ENCODE measurements around the gene LRRC46.

LRRC46 gene

GRCh38 chr17:47869114-47869513 lies 37.6 kb downstream of the LRRC46 start:
- no peak overlapping the region for H3K4me3 ChIP-seq (ENCODE audit: low read length)
- H3K27ac ChIP-seq (ENCODE audit: low read depth, low read length) = no peak overlapping the region
- no peaks in the 10 kb centered on the region for H3K4me1 ChIP-seq (ENCODE audit: control insufficient read depth, insufficient read depth, low read length)
- H3K36me3 ChIP-seq (ENCODE audit: control insufficient read depth, insufficient read depth, low read length) = no peaks in the 10 kb centered on the region
- H3K9ac ChIP-seq (ENCODE audit: low read length) = no peak overlapping the region
- H3K27me3 ChIP-seq (ENCODE audit: control insufficient read depth, insufficient read depth, low read length) = peaks cover 13% of the 10 kb centered on the region

GRCh38 chr17:47870056-47870455 lies 38.6 kb downstream of the LRRC46 start:
- H3K27me3 ChIP-seq (ENCODE audit: control insufficient read depth, insufficient read depth, low read length) = peaks cover 12% of the 10 kb centered on the region
- H3K36me3 ChIP-seq (ENCODE audit: control insufficient read depth, insufficient read depth, low read length) = no peaks in the 10 kb centered on the region
- H3K27ac ChIP-seq (ENCODE audit: low read depth, low read length) = no peak overlapping the region

GRCh38 chr17:47871048-47871447 lies 39.6 kb downstream of the LRRC46 start:
- no peak overlapping the region for H3K4me3 ChIP-seq (ENCODE audit: low read length)
- no peak overlapping the region for H3K27ac ChIP-seq (ENCODE audit: low read depth, low read length)
- H3K27me3 ChIP-seq (ENCODE audit: control insufficient read depth, insufficient read depth, low read length) = peaks cover 14% of the 10 kb centered on the region
- H3K9ac ChIP-seq (ENCODE audit: low read length) = no peak overlapping the region
- H3K36me3 ChIP-seq (ENCODE audit: control insufficient read depth, insufficient read depth, low read length) = no peaks in the 10 kb centered on the region
- H3K4me1 ChIP-seq (ENCODE audit: control insufficient read depth, insufficient read depth, low read length) = no peaks in the 10 kb centered on the region

More at GRCh38 chr17:47870056-47870455, 38.6 kb downstream of the LRRC46 start:
- H3K4me3 ChIP-seq (ENCODE audit: low read length) = no peak overlapping the region
- no peaks in the 10 kb centered on the region for H3K4me1 ChIP-seq (ENCODE audit: control insufficient read depth, insufficient read depth, low read length)
- no peak overlapping the region for H3K9ac ChIP-seq (ENCODE audit: low read length)

GRCh38 chr17:47872019-47872650 lies 40.7 kb downstream of the LRRC46 start:
- H3K9ac ChIP-seq (ENCODE audit: low read length) = no peak overlapping the region
- peaks cover 12% of the 10 kb centered on the region for H3K27me3 ChIP-seq (ENCODE audit: control insufficient read depth, insufficient read depth, low read length)
- no peak overlapping the region for H3K4me3 ChIP-seq (ENCODE audit: low read length)
- H3K36me3 ChIP-seq (ENCODE audit: control insufficient read depth, insufficient read depth, low read length) = no peaks in the 10 kb centered on the region
- H3K27ac ChIP-seq (ENCODE audit: low read depth, low read length) = no peak overlapping the region
- no peaks in the 10 kb centered on the region for H3K4me1 ChIP-seq (ENCODE audit: control insufficient read depth, insufficient read depth, low read length)

- Histone ChIP-seq H3K9ac (ENCODE audit: low read length) (no peak overlapping the region), H3K27ac (ENCODE audit: low read depth, low read length) (no peak overlapping the region), H3K4me1 (ENCODE audit: control insufficient read depth, insufficient read depth, low read length) (no peaks in the 10 kb centered on the region), H3K4me3 (ENCODE audit: low read length) (no peak overlapping the region), H3K27me3 (ENCODE audit: control insufficient read depth, insufficient read depth, low read length) (peaks cover 12% of the 10 kb centered on the region), H3K36me3 (ENCODE audit: control insufficient read depth, insufficient read depth, low read length) (no peaks in the 10 kb centered on the region)
These were observed 41.2 kb downstream of the LRRC46 start for GRCh38 chr17:47872651-47873161.

GRCh38 chr17:47873200-47874090 lies 42.0 kb downstream of the LRRC46 start:
- Histone ChIP-seq H3K4me1 (ENCODE audit: control insufficient read depth, insufficient read depth, low read length) (no peaks in the 10 kb centered on the region), H3K27me3 (ENCODE audit: control insufficient read depth, insufficient read depth, low read length) (peaks cover 12% of the 10 kb centered on the region), H3K36me3 (ENCODE audit: control insufficient read depth, insufficient read depth, low read length) (no peaks in the 10 kb centered on the region), H3K4me3 (ENCODE audit: low read length) (no peak overlapping the region), H3K27ac (ENCODE audit: low read depth, low read length) (no peak overlapping the region), H3K9ac (ENCODE audit: low read length) (no peak overlapping the region)

GRCh38 chr17:47875011-47875985 lies 43.8 kb downstream of the LRRC46 start:
- no peak overlapping the region for H3K4me3 ChIP-seq (ENCODE audit: low read length)
- no peaks in the 10 kb centered on the region for H3K36me3 ChIP-seq (ENCODE audit: control insufficient read depth, insufficient read depth, low read length)
- H3K9ac ChIP-seq (ENCODE audit: low read length) = no peak overlapping the region
- H3K27ac ChIP-seq (ENCODE audit: low read depth, low read length) = no peak overlapping the region
- H3K4me1 ChIP-seq (ENCODE audit: control insufficient read depth, insufficient read depth, low read length) = no peaks in the 10 kb centered on the region
- peaks cover 12% of the 10 kb centered on the region for H3K27me3 ChIP-seq (ENCODE audit: control insufficient read depth, insufficient read depth, low read length)

- Histone ChIP-seq H3K9ac (ENCODE audit: low read length) (no peak overlapping the region), H3K27ac (ENCODE audit: low read depth, low read length) (no peak overlapping the region), H3K27me3 (ENCODE audit: control insufficient read depth, insufficient read depth, low read length) (peaks cover 9% of the 10 kb centered on the region)
These were observed 46.0 kb downstream of the LRRC46 start for GRCh38 chr17:47877368-47878034.

GRCh38 chr17:47878203-47879027 lies 46.9 kb downstream of the LRRC46 start:
- Histone ChIP-seq H3K4me3 (ENCODE audit: low read length) (no peak overlapping the region), H3K27ac (ENCODE audit: low read depth, low read length) (no peak overlapping the region), H3K4me1 (ENCODE audit: control insufficient read depth, insufficient read depth, low read length) (no peaks in the 10 kb centered on the region), H3K36me3 (ENCODE audit: control insufficient read depth, insufficient read depth, low read length) (no peaks in the 10 kb centered on the region), H3K27me3 (ENCODE audit: control insufficient read depth, insufficient read depth, low read length) (peaks cover 8% of the 10 kb centered on the region), H3K9ac (ENCODE audit: low read length) (no peak overlapping the region)

More at GRCh38 chr17:47877368-47878034, 46.0 kb downstream of the LRRC46 start:
- Histone ChIP-seq H3K4me1 (ENCODE audit: control insufficient read depth, insufficient read depth, low read length) (no peaks in the 10 kb centered on the region), H3K36me3 (ENCODE audit: control insufficient read depth, insufficient read depth, low read length) (no peaks in the 10 kb centered on the region), H3K4me3 (ENCODE audit: low read length) (no peak overlapping the region)

GRCh38 chr17:47879028-47879585 lies 47.6 kb downstream of the LRRC46 start:
- Histone ChIP-seq H3K36me3 (ENCODE audit: control insufficient read depth, insufficient read depth, low read length) (no peaks in the 10 kb centered on the region), H3K27me3 (ENCODE audit: control insufficient read depth, insufficient read depth, low read length) (peaks cover 7% of the 10 kb centered on the region), H3K4me3 (ENCODE audit: low read length) (no peak overlapping the region), H3K27ac (ENCODE audit: low read depth, low read length) (no peak overlapping the region), H3K4me1 (ENCODE audit: control insufficient read depth, insufficient read depth, low read length) (no peaks in the 10 kb centered on the region), H3K9ac (ENCODE audit: low read length) (no peak overlapping the region)

Data from rectal smooth muscle tissue (tissue), 1 donor.